WTC11 (cell line): ENCODE data around the gene NFATC1. TPM values are rescaled to one million over a fixed set of nuclear protein-coding genes. Genes with fewer than 3 reads are reported as not detected.

Source experiments
- ATAC-seq: fragments of 200-7000 bp; cut with Tn5 transposase; 2 replicates; pipeline ENCODE4 v1.10.0; 2021; ENCODE audit warnings: mild to moderate bottlenecking, moderate library complexity
- CTCF ChIA-PET: fragments of 300-600 bp; sonication (Branson Sonifier 250); formaldehyde crosslinking; loops from one replicate; lab custom pipeline; 2021; ENCODE audit warnings: antibody characterized with exemption; lab: Charles Lee
- POLR2A ChIA-PET: fragments of 350-600 bp; sonication (Branson Sonifier 250); formaldehyde crosslinking; loops from one replicate; lab custom pipeline; 2021; ENCODE audit warnings: antibody characterized with exemption; lab: Charles Lee
- DNase-seq: peaks from one replicate; pipeline ENCODE4 v3.0.0; 2021; ENCODE audit warnings: low spot score
- H3K27ac Mint-ChIP-seq: 2 replicates; pipeline ENCODE4 v1.8.0; 2021; ENCODE audit warnings: mixed read lengths
- H3K27me3 Mint-ChIP-seq: 2 replicates; pipeline ENCODE4 v1.8.0; 2021; ENCODE audit warnings: low read depth, mild to moderate bottlenecking, moderate library complexity, mixed read lengths
- H3K36me3 Mint-ChIP-seq: 2 replicates; pipeline ENCODE4 v1.8.0; 2021; ENCODE audit warnings: mixed read lengths
- H3K4me1 Mint-ChIP-seq: 2 replicates; pipeline ENCODE4 v1.8.0; 2022; ENCODE audit warnings: mixed read lengths
- H3K4me3 Mint-ChIP-seq: 2 replicates; pipeline ENCODE4 v1.8.0; 2021; ENCODE audit warnings: mild to moderate bottlenecking, moderate library complexity, mixed read lengths
- H3K9me3 Mint-ChIP-seq: 2 replicates; pipeline ENCODE4 v1.8.0; 2021; ENCODE audit warnings: mixed read lengths
- ARID4B ChIP-seq: sonication (generic); formaldehyde crosslinking; IDR thresholded peaks from 2 replicates; pipeline ENCODE4 v1.8.0; 2023; ENCODE audit warnings: missing genetic modification reagents, mild to moderate bottlenecking, borderline replicate concordance
- CDX4 ChIP-seq: fragments of 250-450 bp; sonication (Bioruptor Pico); IDR thresholded peaks from 2 replicates; pipeline ENCODE4 v1.9.0; 2021; ENCODE audit warnings: moderate library complexity, mild to moderate bottlenecking, inconsistent platforms, borderline replicate concordance
- CREB1 ChIP-seq: sonication (generic); formaldehyde crosslinking; IDR thresholded peaks from 2 replicates; pipeline ENCODE4 v1.8.0; 2023; ENCODE audit warnings: mild to moderate bottlenecking, missing genetic modification reagents
- CREM ChIP-seq: sonication (generic); formaldehyde crosslinking; IDR thresholded peaks from 2 replicates; pipeline ENCODE4 v1.8.1; 2022; ENCODE audit warnings: mild to moderate bottlenecking, missing genetic modification reagents, moderate library complexity
- ELF4 ChIP-seq: sonication (generic); formaldehyde crosslinking; IDR thresholded peaks from 2 replicates; pipeline ENCODE4 v1.8.1; 2022; ENCODE audit warnings: low read depth, mild to moderate bottlenecking, moderate library complexity, missing genetic modification reagents
- ETV6 ChIP-seq: sonication (generic); formaldehyde crosslinking; IDR thresholded peaks from 2 replicates; pipeline ENCODE4 v1.8.1; 2022; ENCODE audit warnings: mild to moderate bottlenecking, missing genetic modification reagents
- IRF1 ChIP-seq: sonication (generic); formaldehyde crosslinking; IDR thresholded peaks from 2 replicates; pipeline ENCODE4 v1.8.0; 2023; ENCODE audit warnings: missing genetic modification reagents
- KAT7 ChIP-seq: sonication (generic); formaldehyde crosslinking; IDR thresholded peaks from 2 replicates; pipeline ENCODE4 v1.8.1; 2023; ENCODE audit warnings: missing genetic modification reagents, mild to moderate bottlenecking, borderline replicate concordance
- MAX ChIP-seq: sonication (generic); formaldehyde crosslinking; IDR thresholded peaks from 2 replicates; pipeline ENCODE4 v1.8.0; 2022; ENCODE audit warnings: mild to moderate bottlenecking, missing genetic modification reagents
- NFATC4 ChIP-seq: fragments of 250-450 bp; sonication (Bioruptor Pico); IDR thresholded peaks from 2 replicates; pipeline ENCODE4 v1.9.0; 2021; ENCODE audit warnings: mild to moderate bottlenecking
- TCF7 ChIP-seq: sonication (generic); formaldehyde crosslinking; IDR thresholded peaks from 2 replicates; pipeline ENCODE4 v1.8.0; 2022; ENCODE audit warnings: mild to moderate bottlenecking, low read depth, missing genetic modification reagents, moderate library complexity
- TEAD1 ChIP-seq: sonication (generic); formaldehyde crosslinking; IDR thresholded peaks from 2 replicates; pipeline ENCODE4 v1.8.0; 2022; ENCODE audit warnings: mild to moderate bottlenecking, missing genetic modification reagents
- TP53 ChIP-seq: sonication (generic); formaldehyde crosslinking; IDR thresholded peaks from 2 replicates; pipeline ENCODE4 v1.8.1; 2023; ENCODE audit warnings: mild to moderate bottlenecking, missing genetic modification reagents
- USF2 ChIP-seq: sonication (generic); formaldehyde crosslinking; IDR thresholded peaks from 2 replicates; pipeline ENCODE4 v1.8.1; 2023; ENCODE audit warnings: mild to moderate bottlenecking, missing genetic modification reagents, moderate library complexity
- ZBTB43 ChIP-seq: sonication (generic); formaldehyde crosslinking; IDR thresholded peaks from 2 replicates; pipeline ENCODE4 v1.8.1; 2023; ENCODE audit warnings: mild to moderate bottlenecking, missing genetic modification reagents
- ZNF121 ChIP-seq: sonication (generic); formaldehyde crosslinking; IDR thresholded peaks from 2 replicates; pipeline ENCODE4 v1.8.0; 2023; ENCODE audit warnings: missing genetic modification reagents
- ZNF219 ChIP-seq: sonication (generic); formaldehyde crosslinking; IDR thresholded peaks from 2 replicates; pipeline ENCODE4 v1.8.0; 2023; ENCODE audit warnings: missing genetic modification reagents, mild to moderate bottlenecking, borderline replicate concordance
- ZNF423 ChIP-seq: fragments of 250-450 bp; sonication (Bioruptor Pico); IDR thresholded peaks from 2 replicates; pipeline ENCODE4 v2.1.2; 2022; ENCODE audit warnings: mild to moderate bottlenecking, moderate library complexity
- ZNF512 ChIP-seq: sonication (generic); formaldehyde crosslinking; IDR thresholded peaks from 2 replicates; pipeline ENCODE4 v1.8.1; 2022; ENCODE audit warnings: missing genetic modification reagents, borderline replicate concordance
- ZNF532 ChIP-seq: fragments of 250-450 bp; sonication (Bioruptor Pico); IDR thresholded peaks from 2 replicates; pipeline ENCODE4 v1.9.0; 2021; ENCODE audit warnings: mild to moderate bottlenecking, borderline replicate concordance
- total RNA-seq: library from RNA; stranded (reverse); gene quantifications from 3 replicates; pipeline ENCODE4 v1.2.3, GENCODE V29; 2021

NFATC1 gene
- total RNA-seq, 1 experiment from 2014 or later, result 20.2 TPM

GRCh38 chr18:79360933-79361332 lies 34.8 kb upstream of the NFATC1 start:
- ChIA-PET CTCF (interaction anchor here (2.4 kb wide), 1 partner anchor 18 kb away, joined by 10 read pairs; no protein-coding TSS in a partner anchor), POLR2A (no interaction called here)
- no peak for DNase-seq
- Mint-ChIP-seq H3K27ac (no peak overlapping the region), H3K9me3 (peaks cover 6% of the 10 kb centered on the region), H3K4me3 (no peak overlapping the region), H3K4me1 (peaks cover 10% of the 10 kb centered on the region), H3K36me3 (peaks cover 24% of the 10 kb centered on the region), H3K27me3 (no peaks in the 10 kb centered on the region)
- TF ChIP-seq ZNF219 (CRISPR knock-in tag) (no peak), CREM (no peak), ZNF512 (CRISPR knock-in tag) (no peak), TCF7 (no peak), ETV6 (CRISPR knock-in tag) (no peak), ARID4B (CRISPR knock-in tag) (no peak), ZBTB43 (no peak), ZNF423 (CRISPR knock-in tag) (no peak), KAT7 (no peak)
- no peak for ATAC-seq

- DNase-seq, result no peak
- H3K27me3 Mint-ChIP-seq, result no peaks in the 10 kb centered on the region
- TF ChIP-seq MAX (CRISPR knock-in tag), result no peak
- TF ChIP-seq CREB1 (CRISPR knock-in tag), result no peak
- no peak for TF ChIP-seq ZNF532 (CRISPR knock-in tag)
- TF ChIP-seq KAT7, result no peak
- TF ChIP-seq ELF4 (CRISPR knock-in tag), result no peak
- TF ChIP-seq ZNF121, result no peak
- TF ChIP-seq IRF1, result no peak
- no peak for TF ChIP-seq CDX4 (CRISPR knock-in tag)
- no peak for TF ChIP-seq TP53 (CRISPR knock-in tag)
- no peak for TF ChIP-seq USF2 (CRISPR knock-in tag)
- TF ChIP-seq NFATC4, result no peak
- TF ChIP-seq ZNF423 (CRISPR knock-in tag), result no peak
- TF ChIP-seq TEAD1 (CRISPR knock-in tag), result no peak
Measured at GRCh38 chr18:79361766-79362522, 33.8 kb upstream of the NFATC1 start.

More at GRCh38 chr18:79361766-79362522, 33.8 kb upstream of the NFATC1 start:
- POLR2A ChIA-PET, result no interaction called here
- no peak for ATAC-seq
- Mint-ChIP-seq H3K4me1 (peaks cover 10% of the 10 kb centered on the region), H3K36me3 (peaks cover 24% of the 10 kb centered on the region), H3K9me3 (peaks cover 6% of the 10 kb centered on the region), H3K27ac (no peak overlapping the region), H3K4me3 (no peak overlapping the region)
- CTCF ChIA-PET, result interaction anchor here (2.4 kb wide), 1 partner anchor 17 kb away, joined by 10 read pairs; no protein-coding TSS in a partner anchor
